Erythroblast (primary cell): ENCODE data around the gene ZDHHC19.
"Not testable (repeated sequence)": the region's sequence is repeated elsewhere in the genome, so short reads cannot be mapped to it uniquely, and the experiment has no call there.

Experiments
- DNase-seq, 2 experiments: peaks; one replicate each; lab custom pipeline; 2025; lab: John Stamatoyannopoulos, UW
- GATA1 ChIP-seq: IDR thresholded peaks from 2 replicates; pipeline ENCODE4 v1.6.1; 2011; ENCODE audit warnings: low read depth, mild to moderate bottlenecking, control low read depth, low read length, moderate library complexity
- POLR2A ChIP-seq: IDR thresholded peaks from 2 replicates; pipeline ENCODE4 v1.6.1; 2011; ENCODE audit warnings: mild to moderate bottlenecking, low read length

The ZDHHC19 gene

DNA sequence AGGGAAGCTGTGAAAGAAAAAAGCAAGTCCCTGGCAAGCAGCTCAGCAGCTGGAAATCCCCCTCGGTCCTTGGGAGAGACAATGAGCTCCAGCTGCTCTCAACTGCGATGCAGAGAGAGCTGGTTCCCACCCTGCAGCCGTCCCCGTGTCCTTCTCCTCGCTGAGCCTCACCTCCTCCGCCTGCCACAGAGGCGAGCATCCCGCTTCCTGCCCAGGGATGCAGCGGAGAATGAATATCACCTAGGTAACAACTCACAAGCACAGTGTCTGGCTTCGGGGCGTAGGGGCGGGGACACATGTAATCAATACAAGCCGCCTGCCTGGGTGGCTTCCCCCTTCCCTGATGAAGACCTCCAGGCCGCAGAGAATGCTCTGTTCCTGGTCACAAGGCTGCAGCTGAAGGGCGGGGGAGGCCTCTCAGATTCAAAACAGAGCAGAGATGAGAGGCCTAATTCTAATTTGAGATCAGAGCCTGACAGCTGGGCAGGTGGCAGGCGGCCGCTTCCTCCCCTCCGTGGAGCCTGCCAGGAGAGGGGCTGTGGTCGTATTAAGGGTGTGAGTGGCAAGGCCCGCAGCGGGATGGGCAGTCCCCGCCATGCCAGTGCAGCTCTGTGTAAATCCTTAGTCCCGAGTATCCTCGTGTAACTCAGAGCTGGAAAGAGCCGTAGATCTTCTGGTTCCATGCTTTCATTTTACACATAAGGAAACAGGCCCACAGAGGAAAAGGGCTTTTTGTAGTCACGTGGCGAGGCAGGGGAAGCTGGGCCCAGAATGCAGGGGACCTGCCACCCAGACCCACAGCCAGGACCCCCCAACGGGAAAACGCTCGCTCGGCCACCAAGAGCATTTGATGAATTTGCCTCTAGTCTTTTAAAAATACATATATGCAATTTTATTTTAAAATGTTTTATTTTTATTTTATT, 24.3 kb downstream of the ZDHHC19 start:
- no peak for TF ChIP-seq POLR2A
- no peak for TF ChIP-seq GATA1
- DNase-seq: peak; percentile 52 to 71

DNA sequence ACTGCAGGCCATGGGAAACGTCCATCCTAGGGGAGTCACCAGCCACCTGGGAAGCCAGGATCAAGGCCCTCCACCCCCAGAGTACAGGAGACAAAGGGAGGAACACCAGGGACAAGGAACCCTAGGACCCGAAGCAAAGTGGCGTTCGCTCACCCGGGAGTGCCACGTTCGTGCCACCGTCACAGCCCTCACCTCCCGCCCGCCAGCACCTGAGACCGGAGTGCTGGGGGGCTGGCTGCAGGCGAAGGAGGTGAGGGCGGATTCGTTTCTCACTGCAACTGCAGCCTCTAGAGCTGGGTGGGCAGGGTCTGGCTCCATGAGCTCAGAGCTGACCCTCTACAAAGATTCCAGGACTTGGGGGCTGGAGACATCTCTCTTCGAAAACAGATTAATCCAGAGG, 26.3 kb downstream of the ZDHHC19 start:
- no peak for DNase-seq
- TF ChIP-seq POLR2A (no peak), GATA1 (no peak)

DNA sequence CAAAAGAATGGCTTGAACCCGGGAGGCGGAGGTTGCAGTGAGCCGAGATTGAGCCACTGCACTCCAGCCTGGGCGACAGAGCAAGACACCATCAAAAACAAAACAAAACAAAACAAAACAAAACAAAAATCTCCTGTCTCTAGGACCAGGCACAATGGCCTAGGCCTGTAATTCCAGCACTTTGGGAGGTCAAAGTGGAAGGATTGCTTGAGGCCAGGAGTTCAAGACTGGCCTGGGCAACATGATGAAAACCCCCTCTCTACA, 27.1 kb downstream of the ZDHHC19 start:
- DNase-seq: not testable (repeated sequence)

- TF ChIP-seq POLR2A (no peak), GATA1 (no peak)
- DNase-seq: peak; percentile 36 to 45
Observed at GRCh38 chr3:196181127-196181546, 30.1 kb downstream of the ZDHHC19 start.

DNA sequence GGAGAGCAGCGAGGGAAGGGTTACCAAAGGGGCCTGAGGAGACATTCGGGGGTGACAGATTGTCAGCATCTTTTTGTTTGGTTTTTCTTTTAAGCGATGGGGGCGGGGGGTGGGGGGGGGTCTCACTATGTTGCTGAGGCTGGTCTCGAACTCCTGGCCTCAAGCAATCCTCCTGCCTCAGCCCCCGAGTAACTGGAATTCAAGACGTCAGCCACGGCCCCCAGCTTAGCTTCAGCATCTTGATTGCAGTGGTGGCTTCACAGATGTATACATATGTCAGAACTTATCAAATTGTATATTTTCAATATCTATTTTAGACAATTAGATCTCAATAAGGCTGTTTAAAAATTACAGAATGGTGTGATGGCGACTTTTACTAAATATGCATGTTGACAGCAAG, 30.9 kb downstream of the ZDHHC19 start:
- DNase-seq: no peak
- TF ChIP-seq GATA1 (no peak), POLR2A (no peak)

- no peak for TF ChIP-seq GATA1
- TF ChIP-seq POLR2A: peak; percentile 88
- peak; percentile 64 to 79 for DNase-seq
Observed at GRCh38 chr3:196179380-196180308, 31.6 kb downstream of the ZDHHC19 start.

DNA sequence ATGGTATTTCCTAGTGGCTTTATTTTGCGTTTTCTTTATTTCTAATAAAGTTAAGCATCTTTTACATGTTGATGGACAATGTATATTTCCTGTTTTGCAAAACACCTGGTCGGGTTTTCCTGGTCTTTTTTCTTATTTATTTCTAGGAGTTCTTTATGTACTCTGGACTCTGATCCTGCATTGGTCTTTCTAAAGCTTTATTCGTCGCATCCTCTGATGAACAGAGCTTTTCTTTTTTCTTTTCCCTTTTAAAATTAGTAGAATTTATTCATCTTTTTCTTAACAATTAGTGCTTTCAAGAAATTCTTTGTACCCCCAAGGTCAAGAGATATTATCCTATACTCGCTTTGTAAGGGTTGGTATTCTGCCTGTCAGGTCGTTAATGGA, 32.2 kb downstream of the ZDHHC19 start:
- TF ChIP-seq POLR2A (no peak), GATA1 (no peak)
- no peak for DNase-seq

DNA sequence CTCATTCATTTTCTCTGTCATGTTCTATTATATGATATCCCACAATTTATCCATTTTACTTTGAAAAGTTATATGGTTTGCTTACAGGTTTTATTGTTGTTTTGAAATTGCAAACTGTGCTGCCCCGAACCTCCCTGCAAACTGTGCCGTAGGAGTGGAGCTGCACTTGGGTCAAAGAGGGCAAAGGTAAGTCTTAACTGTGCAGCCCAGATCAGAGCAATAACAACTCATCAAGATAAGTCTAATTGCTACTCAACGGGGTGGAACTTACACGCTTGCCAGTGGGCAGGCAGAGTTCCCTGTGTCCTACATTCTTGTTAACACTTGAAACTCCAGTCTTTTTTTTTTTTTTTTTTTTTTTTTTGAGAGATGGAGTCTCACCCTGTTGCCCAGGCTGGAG, 33.2 kb downstream of the ZDHHC19 start:
- DNase-seq: peak in 1 of 2 experiments; percentile 19
- TF ChIP-seq POLR2A (no peak), GATA1 (no peak)

DNA sequence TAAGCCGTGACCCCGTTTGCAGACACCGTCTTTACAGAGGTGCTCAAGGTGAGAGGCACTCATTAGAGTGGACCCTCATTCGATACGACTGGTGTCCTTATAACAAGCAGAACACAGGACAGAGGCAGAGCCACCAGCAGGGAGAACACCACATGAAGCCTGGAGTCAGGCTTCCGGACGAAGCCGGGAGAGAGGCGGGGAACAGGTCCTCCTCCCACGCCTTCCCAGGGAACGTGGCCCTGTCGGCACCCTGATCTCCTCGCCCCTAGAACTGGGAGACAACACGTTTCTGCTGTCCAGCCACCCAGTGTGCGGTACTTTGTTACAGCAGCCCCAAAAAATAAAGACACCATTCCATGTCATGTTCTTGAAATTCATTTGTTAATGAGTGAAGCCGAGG, 33.6 kb downstream of the ZDHHC19 start:
- no peak for TF ChIP-seq POLR2A
- no peak for TF ChIP-seq GATA1
- no peak for DNase-seq

DNA sequence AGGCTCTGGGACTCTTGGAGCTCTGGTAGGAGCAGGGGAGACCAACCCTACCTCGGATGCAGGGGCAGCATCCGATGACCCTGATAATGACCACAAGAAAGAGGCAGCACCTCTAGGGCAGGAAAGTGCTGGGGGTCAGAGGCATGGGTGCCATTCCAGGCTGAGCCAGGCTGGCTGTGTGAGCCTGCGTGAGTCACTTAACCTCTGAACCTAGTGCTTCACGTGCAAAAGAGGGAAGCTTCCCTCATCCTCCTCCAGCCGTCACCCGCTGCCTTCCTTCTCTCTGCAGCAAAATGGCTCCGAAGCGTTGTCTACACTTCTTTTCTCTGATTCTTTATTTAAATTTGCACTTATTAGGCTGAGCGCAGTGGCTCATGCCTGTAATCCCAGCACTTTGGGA, 35.5 kb downstream of the ZDHHC19 start:
- no peak for TF ChIP-seq GATA1
- TF ChIP-seq POLR2A: no peak
- DNase-seq: no peak

DNA sequence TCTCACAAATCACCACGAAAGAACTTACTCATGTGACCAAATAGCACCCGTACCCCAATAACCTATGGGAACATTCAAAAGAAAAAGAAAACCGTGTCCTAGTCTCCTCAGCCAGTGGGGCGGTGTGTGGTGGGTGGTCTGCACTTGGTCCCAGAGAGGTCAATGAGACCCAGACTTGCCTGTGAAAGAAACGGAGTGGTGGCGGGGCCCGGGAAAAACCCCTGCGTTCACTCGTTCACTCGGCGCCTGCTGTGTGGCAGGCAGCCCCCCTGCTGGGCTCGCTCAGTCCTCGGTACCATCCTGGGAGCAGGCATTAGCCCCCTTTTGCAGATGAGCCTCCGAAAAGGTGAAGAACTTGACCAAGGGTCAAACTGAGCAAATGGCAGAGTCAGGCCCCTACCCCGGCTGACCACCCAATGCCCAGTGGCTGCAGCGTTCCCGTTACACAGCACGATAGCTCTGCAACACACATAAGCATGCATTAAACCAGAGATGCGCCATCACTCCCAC, 36.0 kb downstream of the ZDHHC19 start:
- TF ChIP-seq POLR2A (no peak), GATA1 (no peak)
- no peak for DNase-seq

DNA sequence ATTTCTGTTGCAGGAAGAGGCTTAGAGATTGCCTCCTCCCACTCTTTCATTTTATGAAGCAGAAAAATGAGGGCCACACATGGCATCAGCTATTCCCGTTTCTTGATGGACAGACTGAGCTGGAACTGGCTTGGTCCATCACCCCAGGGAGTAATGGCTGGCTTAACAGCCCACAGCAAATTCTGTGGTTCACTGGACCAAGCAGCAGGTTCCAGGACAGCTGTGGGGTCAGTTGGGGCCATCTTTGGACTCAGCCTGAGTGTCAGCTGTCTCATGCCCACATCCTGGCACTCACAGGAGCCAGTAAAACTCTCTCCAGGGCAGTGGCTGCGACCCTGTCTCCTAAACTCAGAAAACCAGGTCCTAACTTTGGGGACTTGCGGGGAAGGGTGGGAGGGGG, 36.5 kb downstream of the ZDHHC19 start:
- no peak for DNase-seq
- no peak for TF ChIP-seq POLR2A

- not testable (repeated sequence) for DNase-seq
Observed at GRCh38 chr3:196170296-196170695, 40.9 kb downstream of the ZDHHC19 start.

- DNase-seq: no peak
- TF ChIP-seq GATA1: no peak
- TF ChIP-seq POLR2A: no peak
Observed at GRCh38 chr3:196169836-196170240, 41.4 kb downstream of the ZDHHC19 start.

GRCh38 chr3:196168808-196169391, 42.3 kb downstream of the ZDHHC19 start:
- no peak for TF ChIP-seq GATA1
- TF ChIP-seq POLR2A: no peak

More at GRCh38 chr3:196168808-196169391, 42.3 kb downstream of the ZDHHC19 start:
- DNase-seq: peak in 1 of 2 experiments; percentile 20
